B cell (primary cell): ENCODE measurements around the gene MT1B. TPM values are rescaled to one million over a fixed set of nuclear protein-coding genes. Genes with fewer than 3 reads are reported as not detected.

Source experiments
- ATAC-seq: fragments of 200-7000 bp; cut with Tn5 transposase; one replicate; pipeline ENCODE4 v1.10.0; 2021; ENCODE audit warnings: low read depth, mild to moderate bottlenecking, moderate number of reproducible peaks, moderate library complexity
- CTCF ChIA-PET: fragments of 350-600 bp; sonication (Branson Sonifier 250); formaldehyde crosslinking; loops from one replicate; lab custom pipeline; 2021; ENCODE audit warnings: antibody characterized with exemption, inconsistent platforms; lab: Charles Lee
- POLR2A ChIA-PET: fragments of 350-600 bp; sonication (Branson Sonifier 250); formaldehyde crosslinking; loops from one replicate; lab custom pipeline; 2021; ENCODE audit warnings: antibody characterized with exemption; lab: Charles Lee
- DNase-seq: peaks from one replicate; pipeline ENCODE4 v3.0.0; 2013
- H2AFZ ChIP-seq: 2 replicates; pipeline ENCODE4 v1.6.1; 2012; ENCODE audit warnings: mild to moderate bottlenecking, low read depth, low read length; ENCODE audit not compliant: insufficient read depth, poor library complexity, severe bottlenecking
- H3K27ac ChIP-seq, 2 donors: 1 replicate in 1 of 2; 2 replicates in 1 of 2; pipeline ENCODE4 v1.5.1; 2012 to 2013; ENCODE audit warnings: low read length in 2 of 2, mild to moderate bottlenecking in 2 of 2, moderate library complexity in 1 of 2
- H3K27me3 ChIP-seq, 4 experiments: fragments of 200-600 bp in 1 of 4; sonication (generic) in 1 of 4; replicated peaks in 1 of 4; 1 replicate in 2 of 4; 2 replicates in 2 of 4; pipeline versions ENCODE4 v1.6.1 to v1.7.0; 2013 to 2016; ENCODE audit warnings: low read length in 3 of 4, mild to moderate bottlenecking in 2 of 4, mixed read lengths in 1 of 4, moderate library complexity in 1 of 4; ENCODE audit not compliant: insufficient read depth in 4 of 4, control insufficient read depth in 3 of 4; ENCODE audit errors: control extremely low read depth in 1 of 4
- H3K36me3 ChIP-seq, 2 experiments: replicated peaks in 1 of 2; 1 replicate in 1 of 2; 2 replicates in 1 of 2; pipeline versions ENCODE4 v1.6.1 to v1.7.1; 2013; ENCODE audit warnings: low read length in 1 of 2; ENCODE audit not compliant: insufficient read depth in 2 of 2, control insufficient read depth in 1 of 2; ENCODE audit errors: control extremely low read depth in 1 of 2, extremely low read depth in 1 of 2
- H3K4me1 ChIP-seq, 2 donors: fragments of 200-600 bp in 1 of 2; sonication (generic) in 1 of 2; 1 replicate in 1 of 2; 2 replicates in 1 of 2; pipeline versions ENCODE4 v1.5.1 to v1.6.1; 2013 to 2017; ENCODE audit warnings: low read length in 2 of 2; ENCODE audit not compliant: control insufficient read depth in 2 of 2, insufficient read depth in 2 of 2
- H3K4me2 ChIP-seq: replicated peaks from 2 replicates; pipeline ENCODE3; 2012; ENCODE audit warnings: mild to moderate bottlenecking, low read depth, low read length; ENCODE audit not compliant: poor library complexity, severe bottlenecking
- H3K4me3 ChIP-seq, 5 experiments: fragments of 200-600 bp in 1 of 5; sonication (generic) in 1 of 5; 1 replicate in 3 of 5; 2 replicates in 2 of 5; pipeline versions ENCODE4 v1.5.1 to v1.7.0; 2011 to 2016; ENCODE audit warnings: low read length in 4 of 5, mild to moderate bottlenecking in 4 of 5, low read depth in 2 of 5, control low read depth in 1 of 5, moderate library complexity in 1 of 5; ENCODE audit not compliant: insufficient read depth in 1 of 5; ENCODE audit errors: control extremely low read depth in 1 of 5, extremely low read depth in 1 of 5
- H3K79me2 ChIP-seq: fragments of 200-600 bp; sonication (generic); one replicate; pipeline ENCODE4 v1.6.0; 2016; ENCODE audit warnings: low read length; ENCODE audit not compliant: control insufficient read depth, insufficient read depth
- H3K9ac ChIP-seq: fragments of 200-600 bp; sonication (generic); 2 replicates; pipeline ENCODE4 v1.6.1; 2017; ENCODE audit warnings: mild to moderate bottlenecking, low read length, moderate library complexity
- H3K9me3 ChIP-seq, 3 donors: one replicate each; pipeline versions ENCODE4 v1.6.1 to v1.7.1; 2013; ENCODE audit warnings: low read length in 2 of 3; ENCODE audit not compliant: control insufficient read depth in 2 of 3, insufficient read depth in 1 of 3; ENCODE audit errors: control extremely low read depth in 1 of 3
- H4K20me1 ChIP-seq: 2 replicates; pipeline ENCODE4 v1.6.0; 2012; ENCODE audit warnings: mild to moderate bottlenecking, low read length; ENCODE audit not compliant: insufficient read depth, control insufficient read depth, poor library complexity, severe bottlenecking
- H3K27ac Mint-ChIP-seq: one replicate; pipeline ENCODE4 v1.8.0; 2021; ENCODE audit warnings: mixed read lengths
- H3K27me3 Mint-ChIP-seq: one replicate; pipeline ENCODE4 v1.8.0; 2021; ENCODE audit warnings: mixed read lengths
- H3K4me1 Mint-ChIP-seq: one replicate; pipeline ENCODE4 v1.8.0; 2021; ENCODE audit warnings: mixed read lengths
- H3K4me3 Mint-ChIP-seq: one replicate; pipeline ENCODE4 v1.8.0; 2021; ENCODE audit warnings: mixed read lengths
- H3K9me3 Mint-ChIP-seq: one replicate; pipeline ENCODE4 v1.8.0; 2022; ENCODE audit warnings: mixed read lengths; ENCODE audit not compliant: insufficient read depth
- EZH2 ChIP-seq: IDR thresholded peaks from 2 replicates; pipeline ENCODE4 v1.6.1; 2012; ENCODE audit warnings: borderline replicate concordance, low read depth, mild to moderate bottlenecking, moderate library complexity, low read length; ENCODE audit not compliant: insufficient read depth, poor library complexity, severe bottlenecking
- WGBS: methylation state at CpG from one replicate; pipeline ENCODE4 v1.1.5; 2013; ENCODE audit warnings: missing lambda C conversion rate; ENCODE audit not compliant: insufficient coverage; 5-methylcytosine and 5-hydroxymethylcytosine counted together
- intact Hi-C: fragments of 100-400 bp; cut with micrococcal nuclease; formaldehyde crosslinking; loops from one replicate; pipeline ENCODE4 v1.10.0; 2022
- polyA plus RNA-seq: library from polyadenylated mRNA; depleted of rRNA; stranded (reverse); fragments of >200 nt; gene quantifications from 2 replicates; pipeline ENCODE4 v1.2.3, GENCODE V29; 2012
- total RNA-seq, 2 donors: library from RNA; stranded (reverse); fragments of 120-200 nt in 1 of 2; gene quantifications; 1 replicate in 1 of 2; 2 replicates in 1 of 2; pipeline versions ENCODE4 v1.2.3 to v1.2.4, GENCODE V29; 2013 to 2022
- TF ChIP-seq, protein P1 (sequence below): fragments of 200-600 bp; IDR thresholded peaks from one replicate; pipeline ENCODE4 v1.8.0; 2022; ENCODE audit warnings: antibody characterized with exemption, mild to moderate bottlenecking

Gene MT1B
- total and polyA plus RNA-seq, 2 donors (not counting 1 experiment from before 2014, with no cell fraction given), result not detected

DNA sequence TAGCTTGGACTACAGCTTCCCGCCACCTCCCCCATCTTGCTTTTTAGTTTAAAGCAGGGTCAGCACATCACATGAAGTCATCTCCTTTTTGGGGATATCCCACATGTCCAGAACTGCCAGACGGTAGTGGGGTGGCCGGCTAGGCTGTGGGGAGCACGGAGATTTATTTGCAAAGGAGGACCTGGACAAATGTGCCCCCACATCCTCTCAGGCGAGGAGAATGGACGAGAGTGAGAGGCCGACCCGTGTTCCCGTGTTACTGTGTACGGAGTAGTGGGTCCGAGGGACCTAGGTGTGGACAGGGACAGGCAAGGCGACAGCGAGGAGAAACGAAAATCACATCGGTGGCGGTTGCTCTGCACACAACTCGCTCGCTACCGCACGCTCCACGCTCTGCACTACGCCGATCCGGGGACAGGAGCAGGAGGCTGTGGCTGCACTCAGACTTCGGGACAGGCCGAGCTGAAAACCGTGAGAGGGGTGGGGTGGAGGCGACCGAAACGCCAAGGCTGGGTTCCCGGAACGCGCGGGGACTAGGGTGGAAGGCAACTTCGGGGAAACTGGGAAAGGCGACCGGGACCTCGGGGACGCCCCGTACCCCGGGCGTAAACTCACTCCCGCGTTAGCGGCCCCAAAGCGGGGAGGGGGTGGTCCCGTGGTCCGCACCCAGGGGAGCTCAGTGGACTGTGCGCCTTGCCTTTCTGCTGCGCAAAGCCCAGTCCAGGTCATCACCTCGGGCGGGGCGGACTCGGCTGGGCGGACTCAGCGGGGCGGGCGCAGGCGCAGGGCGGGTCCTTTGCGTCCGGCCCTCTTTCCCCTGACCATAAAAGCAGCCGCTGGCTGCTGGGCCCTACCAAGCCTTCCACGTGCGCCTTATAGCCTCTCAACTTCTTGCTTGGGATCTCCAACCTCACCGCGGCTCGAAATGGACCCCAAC is 13.6 kb upstream of the MT1B start, which contains the start of gene MT1A:
TSS of gene MT1A (plus strand) at position 853 of the 937 bp plus-strand sequence. CDS start at position 926, 73 bp downstream.
- H3K4me2 ChIP-seq, result peak within 1 kb of the TSS; percentile 46
- peak within 1 kb of the TSS; percentile 63 for H3K4me3 Mint-ChIP-seq
- ATAC-seq, result no peak
- H3K4me3 ChIP-seq, result no peak within 1 kb of the TSS
- peaks cover 0 to 4% (median 0%) of the 10 kb centered on the region in 3 donors for H3K9me3 ChIP-seq
- H3K27ac ChIP-seq, result no peak within 1 kb of the TSS
- H3K27ac Mint-ChIP-seq, result no peak within 1 kb of the TSS
- H3K4me1 Mint-ChIP-seq, result peaks cover 24% of the 10 kb centered on the region
- H3K27me3 ChIP-seq, result peaks cover 0 to 73% (median 36%) of the 10 kb centered on the region in 4 experiments
- ChIA-PET POLR2A (no interaction called here), CTCF (interaction anchor here (0.7 kb wide), 1 partner anchor 15 kb away, joined by 3 read pairs; no protein-coding TSS in a partner anchor)
- H2AFZ ChIP-seq, result peak within 1 kb of the TSS; percentile 28
- peaks cover 78% of the 10 kb centered on the region for H3K27me3 Mint-ChIP-seq
- intact Hi-C loops, result loop anchor here (10.0 kb wide), 1 partner anchor 47 kb away; the partner anchor contains the start of gene MT1X
- peaks cover 17 to 31% of the 10 kb centered on the region in 2 donors for H3K4me1 ChIP-seq
- H3K79me2 ChIP-seq, result no peaks in the 10 kb centered on the region
- TF ChIP-seq, protein P1, sequence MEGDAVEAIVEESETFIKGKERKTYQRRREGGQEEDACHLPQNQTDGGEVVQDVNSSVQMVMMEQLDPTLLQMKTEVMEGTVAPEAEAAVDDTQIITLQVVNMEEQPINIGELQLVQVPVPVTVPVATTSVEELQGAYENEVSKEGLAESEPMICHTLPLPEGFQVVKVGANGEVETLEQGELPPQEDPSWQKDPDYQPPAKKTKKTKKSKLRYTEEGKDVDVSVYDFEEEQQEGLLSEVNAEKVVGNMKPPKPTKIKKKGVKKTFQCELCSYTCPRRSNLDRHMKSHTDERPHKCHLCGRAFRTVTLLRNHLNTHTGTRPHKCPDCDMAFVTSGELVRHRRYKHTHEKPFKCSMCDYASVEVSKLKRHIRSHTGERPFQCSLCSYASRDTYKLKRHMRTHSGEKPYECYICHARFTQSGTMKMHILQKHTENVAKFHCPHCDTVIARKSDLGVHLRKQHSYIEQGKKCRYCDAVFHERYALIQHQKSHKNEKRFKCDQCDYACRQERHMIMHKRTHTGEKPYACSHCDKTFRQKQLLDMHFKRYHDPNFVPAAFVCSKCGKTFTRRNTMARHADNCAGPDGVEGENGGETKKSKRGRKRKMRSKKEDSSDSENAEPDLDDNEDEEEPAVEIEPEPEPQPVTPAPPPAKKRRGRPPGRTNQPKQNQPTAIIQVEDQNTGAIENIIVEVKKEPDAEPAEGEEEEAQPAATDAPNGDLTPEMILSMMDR, result no peak
- TF ChIP-seq EZH2, result no peak
- no peaks in the 10 kb centered on the region for H4K20me1 ChIP-seq
- DNase-seq, result peak; percentile 29
- no peaks in the 10 kb centered on the region for H3K36me3 ChIP-seq
- WGBS, result 8% methylated on average over 65 of the region's 68 CpGs
- no peaks in the 10 kb centered on the region for H3K9me3 Mint-ChIP-seq
- no peak within 1 kb of the TSS for H3K9ac ChIP-seq
